ENCODE results near the gene DIP2A.

DNA sequence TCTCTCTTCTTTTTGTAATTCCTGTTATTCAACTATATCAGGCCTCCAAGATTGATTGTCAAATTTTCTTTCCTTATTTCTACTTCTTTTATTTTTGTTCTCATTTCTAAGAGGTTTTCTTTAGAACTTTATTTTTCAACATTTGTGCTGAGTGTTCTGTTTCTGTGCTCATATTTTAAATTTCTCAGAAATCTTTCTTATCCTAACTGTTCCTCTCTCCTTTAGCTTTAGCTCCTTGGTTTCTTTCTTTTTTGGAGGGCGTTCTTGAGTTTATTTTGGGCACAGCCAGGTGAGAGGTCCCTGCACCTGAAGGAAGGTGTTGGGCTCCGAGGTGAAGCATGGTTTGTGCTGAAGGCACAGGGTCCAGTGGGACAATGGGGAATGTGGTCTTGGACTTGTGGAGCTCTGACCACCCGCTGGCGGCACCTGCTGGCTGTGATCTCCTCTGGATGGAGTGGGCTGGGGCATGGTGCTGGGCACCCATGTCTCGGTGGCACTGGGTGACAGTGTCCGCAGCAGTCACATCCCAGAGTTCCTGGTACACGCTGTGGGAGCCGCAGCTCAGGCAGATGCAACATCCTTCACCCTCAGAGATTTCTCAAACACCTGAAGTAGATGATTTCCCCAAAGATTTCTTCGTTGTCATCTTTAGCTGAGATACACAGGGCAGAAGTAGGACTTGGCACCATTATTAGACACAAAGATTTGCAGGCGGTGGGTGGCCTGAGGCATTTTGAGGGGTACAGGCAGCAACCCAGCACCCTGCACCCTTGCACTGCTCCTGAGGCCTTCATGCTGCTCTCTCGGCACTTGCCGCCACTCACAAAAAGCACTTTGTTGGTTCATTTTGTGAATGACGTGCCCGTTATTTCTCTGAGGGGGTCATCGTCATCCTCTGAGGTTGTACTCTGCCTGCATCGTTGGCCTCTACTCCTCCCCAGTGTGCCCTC is 38.2 kb upstream of the DIP2A start:
- TF ChIP-seq, protein P1, sequence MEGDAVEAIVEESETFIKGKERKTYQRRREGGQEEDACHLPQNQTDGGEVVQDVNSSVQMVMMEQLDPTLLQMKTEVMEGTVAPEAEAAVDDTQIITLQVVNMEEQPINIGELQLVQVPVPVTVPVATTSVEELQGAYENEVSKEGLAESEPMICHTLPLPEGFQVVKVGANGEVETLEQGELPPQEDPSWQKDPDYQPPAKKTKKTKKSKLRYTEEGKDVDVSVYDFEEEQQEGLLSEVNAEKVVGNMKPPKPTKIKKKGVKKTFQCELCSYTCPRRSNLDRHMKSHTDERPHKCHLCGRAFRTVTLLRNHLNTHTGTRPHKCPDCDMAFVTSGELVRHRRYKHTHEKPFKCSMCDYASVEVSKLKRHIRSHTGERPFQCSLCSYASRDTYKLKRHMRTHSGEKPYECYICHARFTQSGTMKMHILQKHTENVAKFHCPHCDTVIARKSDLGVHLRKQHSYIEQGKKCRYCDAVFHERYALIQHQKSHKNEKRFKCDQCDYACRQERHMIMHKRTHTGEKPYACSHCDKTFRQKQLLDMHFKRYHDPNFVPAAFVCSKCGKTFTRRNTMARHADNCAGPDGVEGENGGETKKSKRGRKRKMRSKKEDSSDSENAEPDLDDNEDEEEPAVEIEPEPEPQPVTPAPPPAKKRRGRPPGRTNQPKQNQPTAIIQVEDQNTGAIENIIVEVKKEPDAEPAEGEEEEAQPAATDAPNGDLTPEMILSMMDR (IDR thresholded peaks at IDR 0.05) = no peak
- TF ChIP-seq SIN3A (IDR thresholded peaks at IDR 0.05; ENCODE audit: borderline replicate concordance, insufficient read depth, low read depth, low read length) = no peak
